Osteoblast (primary cell): ENCODE measurements around the gene DCAF12. TPM values are rescaled to one million over a fixed set of nuclear protein-coding genes. Genes with fewer than 3 reads are reported as not detected.

Experiments
- DNase-seq: peaks from one replicate; pipeline ENCODE4 v3.0.0; 2011; ENCODE audit warnings: low spot score, mixed read lengths; ENCODE audit not compliant: insufficient read length; ENCODE audit errors: missing footprints
- H2AFZ ChIP-seq: 2 replicates; pipeline ENCODE4 v1.6.0; 2011; ENCODE audit warnings: mild to moderate bottlenecking, low read length
- H3K27ac ChIP-seq: 2 replicates; pipeline ENCODE4 v1.5.1; 2011; ENCODE audit warnings: mild to moderate bottlenecking, low read depth, low read length, moderate library complexity
- H3K27me3 ChIP-seq: 2 replicates; pipeline ENCODE4 v1.6.0; 2012; ENCODE audit warnings: mild to moderate bottlenecking, control low read depth, inconsistent platforms, low read length, moderate library complexity; ENCODE audit not compliant: insufficient read depth
- H3K36me3 ChIP-seq: 2 replicates; pipeline ENCODE4 v1.5.1; 2011; ENCODE audit warnings: mild to moderate bottlenecking, low read length, control low read depth, moderate library complexity; ENCODE audit not compliant: insufficient read depth
- H3K4me1 ChIP-seq: 2 replicates; pipeline ENCODE4 v1.5.1; 2011; ENCODE audit warnings: mild to moderate bottlenecking, low read length, control low read depth, moderate library complexity; ENCODE audit not compliant: insufficient read depth
- H3K4me2 ChIP-seq: 2 replicates; pipeline ENCODE4 v1.6.0; 2011; ENCODE audit warnings: mild to moderate bottlenecking, low read length; ENCODE audit not compliant: insufficient read depth
- H3K4me3 ChIP-seq: fragments of 200-600 bp; sonication (generic); 3 replicates; pipeline ENCODE4 v1.5.1; 2012; ENCODE audit warnings: mild to moderate bottlenecking, low read length, inconsistent platforms; ENCODE audit not compliant: insufficient read depth
- H3K79me2 ChIP-seq: 2 replicates; pipeline ENCODE4 v1.6.0; 2012; ENCODE audit warnings: mild to moderate bottlenecking, low read length, control low read depth, inconsistent platforms; ENCODE audit not compliant: insufficient read depth
- H3K9me3 ChIP-seq: 2 replicates; pipeline ENCODE4 v1.5.1; 2011; ENCODE audit warnings: low read depth, low read length, control low read depth
- H4K20me1 ChIP-seq: 2 replicates; pipeline ENCODE4 v1.6.0; 2012; ENCODE audit warnings: mild to moderate bottlenecking, low read length, control low read depth; ENCODE audit not compliant: insufficient read depth
- CTCF ChIP-seq: IDR thresholded peaks from 2 replicates; pipeline ENCODE4 v1.5.1; 2011; ENCODE audit warnings: mild to moderate bottlenecking, low read depth, low read length, moderate library complexity; ENCODE audit errors: extremely low read depth
- total RNA-seq: library from RNA; depleted of rRNA; stranded (reverse); fragments of >200 nt; gene quantifications from 2 replicates; pipeline ENCODE4 v1.2.3, GENCODE V29; 2012

The DCAF12 gene
- total RNA-seq: 21.4 and 21.8 TPM in 2 replicates

GRCh38 chr9:34126207-34127034, at the start of gene DCAF12:
DCAF12 (minus strand) TSS chr9:34126698; CDS start chr9:34126431, 267 bp downstream.
- Histone ChIP-seq H3K36me3 (peaks cover 23% of the 10 kb centered on the region), H3K4me2 (peak within 1 kb of the TSS; percentile 99), H3K79me2 (peaks cover 49% of the 10 kb centered on the region), H2AFZ (peak within 1 kb of the TSS; percentile 97), H3K9me3 (no peaks in the 10 kb centered on the region), H3K27me3 (no peaks in the 10 kb centered on the region), H4K20me1 (peaks cover 10% of the 10 kb centered on the region), H3K4me1 (peaks cover 16% of the 10 kb centered on the region), H3K27ac (peak within 1 kb of the TSS; percentile 90), H3K4me3 (peak within 1 kb of the TSS; percentile 98)
- no peak for TF ChIP-seq CTCF
- DNase-seq: peak; percentile 99

- H3K4me1 ChIP-seq: peaks cover 6% of the 10 kb centered on the region
- H3K27me3 ChIP-seq: no peaks in the 10 kb centered on the region
- H3K4me3 ChIP-seq: no peak overlapping the region
- no peak for TF ChIP-seq CTCF
- peaks cover 8% of the 10 kb centered on the region for H4K20me1 ChIP-seq
- no peaks in the 10 kb centered on the region for H3K9me3 ChIP-seq
- H3K36me3 ChIP-seq: no peaks in the 10 kb centered on the region
- no peak overlapping the region for H3K27ac ChIP-seq
- no peak for DNase-seq
- no peak overlapping the region for H3K4me2 ChIP-seq
- peaks cover 29% of the 10 kb centered on the region for H3K79me2 ChIP-seq
- H2AFZ ChIP-seq: no peak overlapping the region
These were observed 49.6 kb upstream of the DCAF12 start for GRCh38 chr9:34176089-34176488.

GRCh38 chr9:34171753-34172535, 45.4 kb upstream of the DCAF12 start:
- no peak for TF ChIP-seq CTCF
- Histone ChIP-seq H3K27me3 (no peaks in the 10 kb centered on the region), H3K9me3 (no peaks in the 10 kb centered on the region), H3K4me3 (no peak overlapping the region), H3K79me2 (no peaks in the 10 kb centered on the region), H3K27ac (no peak overlapping the region), H3K4me2 (no peak overlapping the region), H3K4me1 (no peaks in the 10 kb centered on the region), H3K36me3 (no peaks in the 10 kb centered on the region), H2AFZ (no peak overlapping the region), H4K20me1 (no peaks in the 10 kb centered on the region)
- DNase-seq: no peak
